Natural killer cell (primary cell): ENCODE measurements around the gene OR5H1. TPM values are rescaled to one million over a fixed set of nuclear protein-coding genes. Genes with fewer than 3 reads are reported as not detected.
"Not testable (repeated sequence)": the region's sequence is repeated elsewhere in the genome, so short reads cannot be mapped to it uniquely, and the experiment has no call there.

ENCODE experiments used
- ATAC-seq, 3 donors: fragments of 150-1000 bp in 2 of 3; fragments of 200-7000 bp in 1 of 3; cut with Tn5 transposase; 1 replicate in 1 of 3; 2 replicates in 2 of 3; pipeline ENCODE4 v1.10.0; 2021; ENCODE audit warnings: mild to moderate bottlenecking in 2 of 3, moderate library complexity in 2 of 3
- DNase-seq, 2 donors: peaks; one replicate each; pipeline versions ENCODE4 v3.0.0 to v3.0.0-alpha.2; 2013 to 2021; ENCODE audit warnings: mixed read lengths in 1 of 2
- H3K27ac ChIP-seq: one replicate; pipeline ENCODE4 v1.5.1; 2013; ENCODE audit warnings: mild to moderate bottlenecking, low read length
- H3K27me3 ChIP-seq: one replicate; pipeline ENCODE4 v1.6.1; 2013; ENCODE audit warnings: low read length; ENCODE audit not compliant: control insufficient read depth, insufficient read depth
- H3K36me3 ChIP-seq: one replicate; pipeline ENCODE4 v1.6.1; 2013; ENCODE audit warnings: low read length; ENCODE audit not compliant: control insufficient read depth, insufficient read depth
- H3K4me1 ChIP-seq: one replicate; pipeline ENCODE4 v1.6.1; 2013; ENCODE audit warnings: low read length; ENCODE audit not compliant: control insufficient read depth, insufficient read depth
- H3K4me3 ChIP-seq: one replicate; pipeline ENCODE4 v1.5.1; 2013; ENCODE audit warnings: low read length
- H3K9me3 ChIP-seq: one replicate; pipeline ENCODE4 v1.6.1; 2013; ENCODE audit warnings: low read length; ENCODE audit not compliant: control insufficient read depth, insufficient read depth
- H3K27ac Mint-ChIP-seq, 2 donors: one replicate each; pipeline ENCODE4 v1.8.0; 2022; ENCODE audit warnings: mild to moderate bottlenecking in 2 of 2, mixed read lengths in 2 of 2, moderate library complexity in 1 of 2
- H3K27me3 Mint-ChIP-seq, 2 donors: one replicate each; pipeline ENCODE4 v1.8.0; 2022; ENCODE audit warnings: low read depth in 2 of 2, mixed read lengths in 2 of 2
- H3K36me3 Mint-ChIP-seq: one replicate; pipeline ENCODE4 v1.8.0; 2022; ENCODE audit warnings: mixed read lengths
- H3K4me1 Mint-ChIP-seq, 2 donors: one replicate each; pipeline ENCODE4 v1.8.0; 2022; ENCODE audit warnings: mixed read lengths in 2 of 2
- H3K4me3 Mint-ChIP-seq: one replicate; pipeline ENCODE4 v1.8.0; 2022; ENCODE audit warnings: mild to moderate bottlenecking, moderate library complexity, mixed read lengths
- H3K9me3 Mint-ChIP-seq, 2 donors: one replicate each; pipeline ENCODE4 v1.8.0; 2022; ENCODE audit warnings: mixed read lengths in 2 of 2
- CTCF ChIP-seq: fragments of 200-600 bp; IDR thresholded peaks from one replicate; pipeline ENCODE4 v1.8.0; 2022; ENCODE audit warnings: antibody characterized with exemption
- WGBS: methylation state at CpG from one replicate; pipeline ENCODE4 v1.1.7; 2013; ENCODE audit warnings: missing lambda C conversion rate; ENCODE audit not compliant: insufficient coverage; 5-methylcytosine and 5-hydroxymethylcytosine counted together
- intact Hi-C: fragments of 100-400 bp; cut with micrococcal nuclease; formaldehyde crosslinking; loops from one replicate; pipeline ENCODE4 v1.14.2; 2022
- total RNA-seq, 4 donors: library from RNA; stranded (reverse); fragments of 120-200 nt in 1 of 4; gene quantifications; one replicate each; pipeline versions ENCODE4 v1.2.3 to v1.2.4, GENCODE V29; 2013 to 2022

The OR5H1 gene
- total RNA-seq, 3 donors from 2014 or later (not counting 1 experiment from before 2014, with no cell fraction given) = not detected

GRCh38 chr3:98115717-98116116 lies 14.8 kb upstream of the OR5H1 start:
- Histone ChIP-seq H3K4me1 (no peaks in the 10 kb centered on the region), H3K27ac (no peak overlapping the region), H3K9me3 (peaks cover 10% of the 10 kb centered on the region), H3K36me3 (no peaks in the 10 kb centered on the region), H3K27me3 (no peaks in the 10 kb centered on the region), H3K4me3 (no peak overlapping the region)
- ATAC-seq = no peak
- Mint-ChIP-seq H3K9me3 (peaks cover 8 to 12% of the 10 kb centered on the region in 2 donors), H3K36me3 (peaks cover 8% of the 10 kb centered on the region), H3K27me3 (no peaks in the 10 kb centered on the region), H3K27ac (no peak overlapping the region), H3K4me1 (no peaks in the 10 kb centered on the region), H3K4me3 (no peak overlapping the region)
- DNase-seq = no peak
- TF ChIP-seq CTCF = no peak
- intact Hi-C loops = no loop called here
- no CpG with 5 or more reads among the region's 1 CpG for WGBS

DNA sequence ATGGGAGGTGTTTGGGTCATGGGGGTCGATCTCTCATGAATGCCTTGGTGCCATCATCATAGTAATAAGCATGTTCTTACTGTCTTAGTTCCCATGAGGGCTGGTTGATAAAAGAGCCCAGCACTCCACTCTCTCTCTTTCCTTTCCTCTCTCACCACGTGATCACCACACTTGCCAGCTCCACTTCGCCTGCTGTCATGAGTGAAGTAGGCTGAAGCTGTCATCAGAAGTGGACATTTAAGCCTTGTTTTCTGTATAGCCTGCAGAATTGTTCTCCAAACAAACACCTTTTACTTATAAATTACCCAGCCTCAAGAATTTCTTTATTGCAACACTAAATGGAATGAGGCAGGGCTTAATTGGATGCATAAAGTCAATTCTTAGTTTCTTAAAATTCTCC lies 6.1 kb downstream of the OR5H1 start:
- WGBS = 63% methylated on average over 2 of the region's 3 CpGs
- no peak overlapping the region for H3K27ac ChIP-seq
- TF ChIP-seq CTCF = no peak
- Mint-ChIP-seq H3K4me3 (no peak overlapping the region), H3K4me1 (no peaks in the 10 kb centered on the region), H3K27me3 (no peaks in the 10 kb centered on the region), H3K27ac (no peak overlapping the region), H3K36me3 (no peaks in the 10 kb centered on the region), H3K9me3 (peaks cover 0 to 3% of the 10 kb centered on the region in 2 donors)
- H3K9me3 ChIP-seq = no peaks in the 10 kb centered on the region
- H3K27me3 ChIP-seq = no peaks in the 10 kb centered on the region
- no peaks in the 10 kb centered on the region for H3K4me1 ChIP-seq
- DNase-seq = no peak
- no peaks in the 10 kb centered on the region for H3K36me3 ChIP-seq
- no peak for ATAC-seq
- intact Hi-C loops = no loop called here
- no peak overlapping the region for H3K4me3 ChIP-seq

DNA sequence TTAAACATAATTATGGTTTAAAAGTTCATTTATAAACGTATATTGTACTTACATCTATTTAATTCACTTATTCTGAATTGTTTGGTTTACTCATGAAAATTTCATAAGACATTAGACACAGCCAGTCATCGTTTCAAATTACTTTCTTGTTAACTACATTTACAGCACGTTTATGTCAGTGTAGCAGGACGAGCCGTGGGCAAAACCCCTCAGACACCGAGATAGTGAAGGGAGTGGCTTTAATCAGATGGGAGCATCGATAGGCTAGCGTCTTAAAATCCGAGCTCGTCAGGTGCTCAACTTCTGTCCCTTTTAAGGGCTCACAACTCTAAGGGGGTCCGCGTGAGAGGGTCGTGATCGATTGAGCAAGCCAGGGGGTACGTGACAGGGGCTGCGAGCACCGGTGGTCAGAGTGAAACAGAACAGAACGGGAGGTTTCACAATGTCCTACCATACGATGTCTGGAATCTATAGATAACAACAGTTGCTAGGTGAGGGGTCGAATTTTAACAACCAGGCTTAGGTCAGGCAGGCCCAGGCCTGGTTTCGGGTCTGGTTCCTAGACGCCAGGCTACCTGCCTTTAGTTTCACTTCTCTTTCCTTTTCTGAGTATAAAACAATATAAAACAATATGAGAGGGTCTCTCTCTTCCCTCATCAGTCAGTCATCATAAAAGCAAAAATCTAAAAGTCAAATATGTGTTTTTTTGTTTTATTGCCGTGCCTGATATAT lies 7.5 kb downstream of the OR5H1 start:
- H3K36me3 ChIP-seq, H3K9me3 Mint-ChIP-seq, H3K4me3 ChIP-seq, H3K9me3 ChIP-seq, ATAC-seq, H3K27me3 Mint-ChIP-seq, H3K27me3 ChIP-seq, H3K27ac ChIP-seq, H3K4me1 Mint-ChIP-seq, DNase-seq, H3K4me3 Mint-ChIP-seq, intact Hi-C loops, H3K4me1 ChIP-seq, H3K36me3 Mint-ChIP-seq, H3K27ac Mint-ChIP-seq: not testable (repeated sequence)
- WGBS = 89% methylated on average over 19 of the region's 23 CpGs

GRCh38 chr3:98140531-98140930 lies 10.0 kb downstream of the OR5H1 start:
- Mint-ChIP-seq H3K4me1 (no peaks in the 10 kb centered on the region), H3K36me3 (no peaks in the 10 kb centered on the region), H3K27ac (no peak overlapping the region), H3K9me3 (peaks cover 0 to 9% of the 10 kb centered on the region in 2 donors), H3K27me3 (no peaks in the 10 kb centered on the region), H3K4me3 (no peak overlapping the region)
- H3K4me3 ChIP-seq = no peak overlapping the region
- no peak overlapping the region for H3K27ac ChIP-seq
- ATAC-seq (no peak), DNase-seq (no peak)
- H3K4me1 ChIP-seq = no peaks in the 10 kb centered on the region
- no peak for TF ChIP-seq CTCF
- no peaks in the 10 kb centered on the region for H3K9me3 ChIP-seq
- H3K36me3 ChIP-seq = no peaks in the 10 kb centered on the region
- intact Hi-C loops = no loop called here
- no peaks in the 10 kb centered on the region for H3K27me3 ChIP-seq
